HL-60/S4 treated with retinoic acid at 250 ng/mL for 4 days and 3 days (cell line): ENCODE results near the gene SRY.
"Not testable (repeated sequence)": the region's sequence is repeated elsewhere in the genome, so short reads cannot be mapped to it uniquely, and the experiment has no call there.

Experiments used
- in situ Hi-C: fragments of 300-500 bp; cut with MboI; formaldehyde crosslinking; loops from 2 replicates; pipeline ENCODE4 v1.7.0; 2022; ENCODE audit warnings: low sequenced_read_pairs

The SRY gene

DNA sequence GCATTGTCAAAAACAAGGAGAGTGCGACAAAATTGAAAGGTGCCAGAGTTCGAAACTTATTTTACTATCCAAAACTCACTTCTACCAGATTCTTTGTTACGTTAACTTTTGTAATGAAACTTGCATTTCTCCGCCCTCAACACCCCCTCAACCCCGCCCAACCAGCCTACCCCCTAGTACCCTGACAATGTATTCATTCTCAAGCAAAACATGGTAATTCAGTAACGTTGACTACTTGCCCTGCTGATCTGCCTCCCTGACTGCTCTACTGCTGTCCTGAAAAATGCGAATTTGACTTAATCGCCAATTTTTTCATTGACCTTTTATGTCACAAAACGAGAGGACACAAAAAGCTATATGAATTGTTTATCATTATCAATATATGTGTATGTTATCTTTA is at the start of gene SRY:
TSS of gene SRY (minus strand) at position 83 of the 400 bp plus-strand sequence. CDS start at position 4, 79 bp downstream.
- in situ Hi-C loops, result no loop called here

DNA sequence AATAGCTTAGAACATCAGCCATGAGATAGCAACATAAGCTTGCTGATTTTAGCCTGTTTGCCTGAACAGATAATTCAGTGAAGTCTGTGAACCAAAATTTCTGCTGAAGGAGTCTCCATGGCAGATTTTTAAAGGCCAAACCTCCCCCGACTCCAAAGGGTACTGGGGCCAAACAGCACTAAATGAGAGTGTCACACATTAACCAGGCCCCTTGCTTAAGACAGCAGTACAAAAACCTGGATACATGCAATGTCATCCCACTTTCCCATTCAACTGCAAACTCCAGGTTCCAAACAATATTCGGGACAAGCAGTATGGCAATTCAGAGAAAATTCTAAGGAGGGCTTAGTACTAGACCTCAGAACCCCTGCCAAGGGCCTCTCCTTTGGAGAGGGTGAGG is 49.6 kb upstream of the SRY start:
- in situ Hi-C loops, result no loop called here

DNA sequence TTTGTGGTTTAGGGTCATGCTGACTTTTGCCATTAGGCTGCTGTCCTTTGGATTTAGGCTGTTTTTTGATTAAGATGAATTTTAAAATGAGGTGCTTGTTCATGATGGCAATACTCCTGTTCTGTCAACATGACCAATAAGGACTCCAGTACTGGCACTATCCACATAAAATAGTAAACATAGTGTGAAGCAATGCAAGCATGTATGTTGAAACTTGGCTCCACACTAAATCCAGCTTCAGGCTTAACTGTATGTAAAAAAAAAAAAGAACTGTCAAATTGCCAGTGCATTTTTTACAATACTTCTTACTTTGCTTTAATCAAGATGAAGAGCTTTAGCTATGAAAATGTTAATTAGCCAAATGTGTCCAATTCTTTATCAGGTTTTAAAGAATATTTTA is 47.7 kb upstream of the SRY start:
- in situ Hi-C loops, result no loop called here

DNA sequence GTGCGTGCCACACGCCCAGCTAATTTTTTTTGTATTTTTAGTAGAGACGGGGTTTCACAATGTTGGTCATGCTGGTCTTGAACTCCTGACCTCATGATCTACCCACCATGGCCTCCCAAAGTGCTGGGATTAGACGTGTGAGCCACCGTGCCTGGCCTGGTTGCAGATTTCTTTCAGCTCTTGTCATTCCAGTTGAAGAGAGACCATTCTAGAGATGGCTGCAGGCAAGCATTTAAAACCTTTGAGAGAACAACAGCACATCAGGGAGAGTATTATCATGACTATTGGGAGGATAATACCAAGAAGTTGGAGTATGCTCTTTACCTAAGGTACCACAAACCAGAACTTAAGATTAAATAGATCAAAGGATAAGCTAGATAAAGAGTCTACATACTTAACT is 41.0 kb upstream of the SRY start:
- in situ Hi-C loops, result no loop called here

DNA sequence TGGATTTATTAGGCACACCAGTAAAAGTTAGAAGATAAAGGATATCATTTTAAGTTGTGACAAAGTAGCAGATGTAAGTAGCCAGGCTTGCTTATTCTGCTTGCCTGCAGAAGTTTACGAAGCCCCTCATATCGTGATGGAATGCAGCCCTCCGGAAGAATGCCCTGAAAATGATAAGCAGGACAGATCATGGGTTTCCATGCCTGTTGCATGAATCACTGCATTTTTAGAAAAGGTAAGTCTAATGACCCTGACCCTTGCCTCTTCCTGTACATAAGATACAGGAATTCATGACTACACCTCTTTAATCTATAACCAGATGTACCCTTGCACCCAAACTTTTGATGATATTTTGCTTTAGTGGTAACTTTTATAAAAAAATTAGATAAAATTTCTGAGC is 37.0 kb upstream of the SRY start:
- in situ Hi-C loops, result no loop called here

DNA sequence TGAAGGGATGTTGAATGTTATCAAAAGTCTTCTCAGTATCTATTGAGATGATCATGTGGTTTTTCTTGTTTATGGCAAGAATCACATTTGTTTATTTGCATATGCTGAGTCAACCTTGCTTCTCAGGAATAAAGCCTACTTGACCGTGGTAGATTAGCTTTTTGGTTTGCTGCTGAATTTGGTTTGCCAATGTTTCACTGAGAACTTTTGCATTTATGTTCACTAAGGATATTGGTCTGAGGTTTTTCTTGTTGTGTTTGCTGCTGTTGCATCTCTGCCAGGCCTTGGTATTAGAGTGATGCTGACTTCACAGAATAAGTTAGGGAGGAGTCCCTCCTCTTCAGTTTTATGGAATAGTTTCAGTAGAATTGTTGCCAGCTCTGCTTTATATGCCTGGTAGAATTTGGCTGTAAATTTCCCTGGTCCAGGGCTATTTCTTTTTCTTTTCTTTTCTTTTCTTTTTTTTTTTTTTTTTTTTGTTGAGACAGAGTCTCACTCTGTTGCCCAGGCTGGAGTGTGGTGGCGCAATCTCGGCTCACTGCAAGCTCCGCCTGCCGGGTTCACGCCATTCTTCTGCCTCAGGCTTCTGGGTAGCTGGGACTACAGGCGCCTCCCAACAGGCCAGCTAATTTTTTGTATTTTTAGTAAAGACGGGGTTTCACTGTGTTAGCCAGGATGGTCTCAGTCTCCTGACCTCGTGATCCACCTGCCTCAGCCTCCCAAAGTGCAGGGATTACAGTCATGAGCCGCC is 29.8 kb upstream of the SRY start:
- in situ Hi-C loops, result not testable (repeated sequence)

DNA sequence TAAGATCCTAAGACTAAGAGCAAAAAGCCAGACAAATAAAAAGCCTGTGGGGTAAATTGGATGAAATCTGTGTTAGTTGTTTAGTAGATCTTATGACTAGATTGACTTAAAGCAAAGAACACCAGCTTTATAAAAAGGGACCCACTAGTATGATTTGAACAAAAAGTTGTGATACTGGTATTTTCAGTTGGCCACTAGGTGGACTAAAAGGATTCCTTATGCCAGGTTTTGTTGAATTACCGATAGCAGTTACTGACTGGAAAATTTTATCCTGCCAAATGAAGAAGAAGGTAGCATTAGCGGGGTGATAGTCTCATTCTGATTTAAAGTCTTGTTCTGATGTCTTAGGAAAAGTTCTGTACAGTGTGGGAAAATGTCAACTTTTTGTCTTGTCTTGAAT is 12.8 kb upstream of the SRY start:
- in situ Hi-C loops, result no loop called here

DNA sequence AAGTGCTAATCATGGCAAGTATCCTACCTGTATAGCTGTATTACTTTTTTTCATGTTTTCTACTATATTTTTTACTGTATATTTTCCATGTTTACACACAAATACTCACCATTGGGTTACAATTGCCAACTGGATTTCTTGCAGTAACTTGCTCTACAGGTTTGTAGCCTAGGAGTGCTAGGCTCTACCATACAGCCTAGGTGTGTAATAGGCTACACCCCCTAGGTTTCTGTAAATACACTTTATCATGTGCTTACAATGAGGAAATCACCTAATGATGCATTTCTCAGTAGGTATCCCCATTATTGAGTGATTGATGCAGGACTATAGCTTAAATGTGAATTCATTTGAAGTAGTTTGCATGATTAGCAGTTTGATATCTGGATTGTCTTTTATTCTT is 10.5 kb upstream of the SRY start:
- in situ Hi-C loops, result no loop called here

DNA sequence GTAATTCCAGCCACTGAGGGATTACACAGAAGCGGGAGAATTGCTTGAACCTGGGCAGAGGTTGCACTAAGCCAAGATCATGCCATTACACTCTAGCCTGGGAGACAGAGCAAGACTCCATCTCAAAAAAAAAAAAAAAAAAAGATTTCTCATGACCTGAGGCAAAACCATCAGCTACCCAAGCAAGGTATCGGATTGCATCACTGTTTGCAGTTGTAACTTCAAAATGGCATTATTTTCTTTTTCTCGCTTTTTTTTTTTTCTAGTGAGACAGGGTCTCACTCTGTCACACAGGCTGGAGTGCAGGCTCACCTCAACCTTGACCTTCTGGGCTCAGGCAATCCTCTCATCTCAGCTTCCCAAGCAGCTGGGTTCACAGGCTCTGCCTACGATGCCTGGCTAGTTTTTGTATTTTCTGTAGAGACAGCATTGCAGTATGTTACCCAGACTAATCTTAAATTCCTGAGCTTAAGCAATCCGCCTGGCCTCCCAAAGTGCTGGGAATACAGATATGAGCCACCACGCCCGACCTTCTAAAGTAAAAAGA is 9.6 kb upstream of the SRY start:
- in situ Hi-C loops, result no loop called here

DNA sequence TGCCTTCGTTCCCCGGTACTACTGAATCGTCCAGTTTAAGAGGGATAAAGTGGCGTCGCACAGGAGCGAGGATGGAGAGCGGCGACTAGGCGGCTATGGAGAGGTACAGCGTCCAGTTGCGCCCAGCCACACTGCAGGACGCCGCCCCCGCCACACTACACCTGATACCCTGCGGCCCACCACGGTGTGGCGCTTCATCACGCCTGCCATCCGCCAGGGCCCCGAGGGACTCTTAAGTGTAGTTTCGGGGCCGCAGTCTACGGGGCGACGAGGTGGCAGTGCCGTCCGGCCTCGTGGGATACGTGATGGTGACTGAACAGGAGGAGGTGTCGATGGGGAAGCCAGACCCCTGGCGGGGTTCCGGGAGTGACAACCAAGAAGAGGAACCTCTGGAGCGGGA is 2.3 kb upstream of the SRY start:
- in situ Hi-C loops, result no loop called here

DNA sequence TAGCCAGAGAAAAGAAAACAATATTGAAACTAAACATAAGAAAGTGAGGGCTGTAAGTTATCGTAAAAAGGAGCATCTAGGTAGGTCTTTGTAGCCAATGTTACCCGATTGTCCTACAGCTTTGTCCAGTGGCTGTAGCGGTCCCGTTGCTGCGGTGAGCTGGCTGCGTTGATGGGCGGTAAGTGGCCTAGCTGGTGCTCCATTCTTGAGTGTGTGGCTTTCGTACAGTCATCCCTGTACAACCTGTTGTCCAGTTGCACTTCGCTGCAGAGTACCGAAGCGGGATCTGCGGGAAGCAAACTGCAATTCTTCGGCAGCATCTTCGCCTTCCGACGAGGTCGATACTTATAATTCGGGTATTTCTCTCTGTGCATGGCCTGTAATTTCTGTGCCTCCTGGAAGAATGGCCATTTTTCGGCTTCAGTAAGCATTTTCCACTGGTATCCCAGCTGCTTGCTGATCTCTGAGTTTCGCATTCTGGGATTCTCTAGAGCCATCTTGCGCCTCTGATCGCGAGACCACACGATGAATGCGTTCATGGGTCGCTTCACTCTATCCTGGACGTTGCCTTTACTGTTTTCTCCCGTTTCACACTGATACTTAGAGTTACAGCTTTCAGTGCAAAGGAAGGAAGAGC is 488 bp downstream of the SRY start:
- in situ Hi-C loops, result no loop called here
